K562 (cell line): ENCODE data around the gene NME4.

Experiments used
- BCL6 ChIP-seq: fragments of 250-450 bp; sonication (Bioruptor Pico); IDR thresholded peaks from 2 replicates; pipeline ENCODE4 v1.4.0; 2020
- E2F1 ChIP-seq: sonication (generic); formaldehyde crosslinking; IDR thresholded peaks from 2 replicates; pipeline ENCODE4 v1.8.1; 2023; ENCODE audit warnings: mild to moderate bottlenecking, missing genetic modification reagents, moderate library complexity
- ELK3 ChIP-seq: fragments of 450-650 bp; formaldehyde crosslinking; IDR thresholded peaks from 2 replicates; pipeline ENCODE4 v1.4.0; 2020; ENCODE audit warnings: mild to moderate bottlenecking
- FOXM1 ChIP-seq, 2 experiments: fragments of 450-650 bp in 1 of 2; sonication (generic) in 1 of 2; formaldehyde crosslinking in 1 of 2; IDR thresholded peaks; 2 replicates each; pipeline versions ENCODE4 v1.6.1 to v1.9.0; 2017 to 2022; ENCODE audit warnings: low read depth in 2 of 2, mild to moderate bottlenecking in 2 of 2, missing genetic modification reagents in 1 of 2, moderate library complexity in 1 of 2
- KLF16 ChIP-seq: IDR thresholded peaks from 2 replicates; pipeline ENCODE4 v1.6.1; 2016; ENCODE audit warnings: antibody characterized with exemption
- MED1 ChIP-seq: sonication (generic); formaldehyde crosslinking; IDR thresholded peaks from 2 replicates; pipeline ENCODE4 v1.8.1; 2023; ENCODE audit warnings: missing genetic modification reagents, borderline replicate concordance
- MEF2A ChIP-seq: IDR thresholded peaks from 2 replicates; pipeline ENCODE4 v1.6.1; 2011; ENCODE audit warnings: low read depth, mild to moderate bottlenecking, low read length, moderate library complexity; ENCODE audit not compliant: control insufficient read depth
- PHB2 ChIP-seq: fragments of 450-650 bp; IDR thresholded peaks from 2 replicates; pipeline ENCODE4 v1.6.1; 2017; ENCODE audit warnings: low read depth
- POLR2A ChIP-seq: fragments of 450-650 bp; conservative IDR thresholded peaks from 2 replicates; pipeline ENCODE4 v1.6.1; 2016
- RFX1 ChIP-seq: fragments of 450-650 bp; IDR thresholded peaks from 2 replicates; pipeline ENCODE4 v1.6.1; 2016; ENCODE audit warnings: mild to moderate bottlenecking, moderate library complexity
- SREBF1 ChIP-seq: fragments of 150-350 bp; IDR thresholded peaks from 2 replicates; pipeline ENCODE4 v1.6.1; 2014; ENCODE audit warnings: antibody characterized with exemption, low read depth, low read length, borderline replicate concordance
- ZNF318 ChIP-seq, 2 experiments: fragments of 450-650 bp; IDR thresholded peaks; 2 replicates each; pipeline ENCODE4 v1.6.1; 2016; ENCODE audit warnings: mild to moderate bottlenecking in 2 of 2, borderline replicate concordance in 1 of 2, low read depth in 1 of 2, moderate library complexity in 1 of 2
- ZNF766 ChIP-seq: fragments of 200-800 bp; sonication (Bioruptor generic); conservative IDR thresholded peaks from 2 replicates; pipeline ENCODE4 v1.6.1; 2016; ENCODE audit warnings: missing genetic modification characterization, missing compliant biosample characterization

- TF ChIP-seq MED1 (CRISPR knock-in tag) (no peak), FOXM1 (IDR thresholded peaks at IDR 0.05; ENCODE audit: low read depth) (no peak), FOXM1 (CRISPR knock-in tag; IDR thresholded peaks at IDR 0.05; ENCODE audit: low read depth) (no peak), SREBF1 (no peak), ZNF318 (IDR thresholded peaks at IDR 0.05; ENCODE audit: borderline replicate concordance in 1 of 2, low read depth in 1 of 2) (no peak), KLF16 (no peak), POLR2A (peak; percentile 50; the same call in 1 of the 2 replicates), ZNF766 (no peak), BCL6 (no peak), MEF2A (no peak), RFX1 (no peak), PHB2 (no peak), ELK3 (no peak), E2F1 (no peak)
These were observed 32.2 kb upstream of the NME4 start for GRCh38 chr16:364595-365491.
